DND-41 (cell line): ENCODE data around the gene PHIP.
"Not testable (repeated sequence)": the region's sequence is repeated elsewhere in the genome, so short reads cannot be mapped to it uniquely, and the experiment has no call there.

Source experiments
- ATAC-seq: fragments of 200-7000 bp; cut with Tn5 transposase; 3 replicates; pipeline ENCODE4 v1.9.1; 2021; ENCODE audit warnings: low read depth; ENCODE audit not compliant: insufficient read depth
- DNase-seq: peaks from one replicate; pipeline ENCODE4 v3.0.0-alpha.2; 2020
- H2AFZ ChIP-seq: 2 replicates; pipeline ENCODE4 v1.6.0; 2012; ENCODE audit warnings: low read depth, low read length
- H3K27ac ChIP-seq: 2 replicates; pipeline ENCODE4 v1.5.1; 2012; ENCODE audit warnings: low read length, inconsistent platforms
- H3K27me3 ChIP-seq: fragments of 200-600 bp; sonication (generic); 2 replicates; pipeline ENCODE4 v1.6.0; 2012; ENCODE audit warnings: low read length, mild to moderate bottlenecking, inconsistent platforms; ENCODE audit not compliant: insufficient read depth, poor library complexity
- H3K36me3 ChIP-seq: 2 replicates; pipeline ENCODE4 v1.5.1; 2012; ENCODE audit warnings: low read length, inconsistent platforms; ENCODE audit not compliant: insufficient read depth
- H3K4me1 ChIP-seq: 2 replicates; pipeline ENCODE4 v1.5.1; 2012; ENCODE audit warnings: mild to moderate bottlenecking, low read length; ENCODE audit not compliant: insufficient read depth
- H3K4me2 ChIP-seq: 2 replicates; pipeline ENCODE4 v1.6.0; 2012; ENCODE audit warnings: mild to moderate bottlenecking, moderate library complexity, low read length, inconsistent platforms; ENCODE audit not compliant: insufficient read depth
- H3K4me3 ChIP-seq, 2 experiments: fragments of 200-600 bp in 1 of 2; shearing (Covaris generic) in 1 of 2; 2 replicates each; pipeline ENCODE4 v1.5.1; 2012 to 2016; ENCODE audit warnings: inconsistent platforms in 2 of 2, low read length in 2 of 2, mild to moderate bottlenecking in 2 of 2, low read depth in 1 of 2, moderate library complexity in 1 of 2
- H3K79me2 ChIP-seq: 2 replicates; pipeline ENCODE4 v1.6.0; 2012; ENCODE audit warnings: low read length, inconsistent platforms; ENCODE audit not compliant: insufficient read depth
- H3K9ac ChIP-seq: 2 replicates; pipeline ENCODE4 v1.6.0; 2012; ENCODE audit warnings: low read depth, mild to moderate bottlenecking, inconsistent platforms, low read length, moderate library complexity
- H3K9me3 ChIP-seq: 2 replicates; pipeline ENCODE4 v1.5.1; 2012; ENCODE audit warnings: low read length, moderate library complexity, mild to moderate bottlenecking, inconsistent platforms; ENCODE audit not compliant: insufficient read depth, severe bottlenecking
- H4K20me1 ChIP-seq: 2 replicates; pipeline ENCODE4 v1.6.0; 2012; ENCODE audit warnings: low read length; ENCODE audit not compliant: insufficient read depth
- CTCF ChIP-seq: IDR thresholded peaks from 2 replicates; pipeline ENCODE4 v1.5.1; 2012; ENCODE audit warnings: borderline replicate concordance, low read length, moderate library complexity, mild to moderate bottlenecking; ENCODE audit not compliant: poor library complexity, severe bottlenecking; ENCODE audit errors: extremely low read depth
- EZH2 ChIP-seq: IDR thresholded peaks from 3 replicates; pipeline ENCODE4 v1.6.1; 2012; ENCODE audit warnings: borderline replicate concordance, low read depth, mild to moderate bottlenecking, moderate library complexity, low read length, inconsistent platforms; ENCODE audit not compliant: severe bottlenecking

Gene PHIP

GRCh38 chr6:78896227-78896626 is 181.8 kb downstream of the PHIP start:
- Histone ChIP-seq H3K9me3 (no peaks in the 10 kb centered on the region), H4K20me1 (no peaks in the 10 kb centered on the region), H3K27me3 (no peaks in the 10 kb centered on the region), H3K4me2 (no peak overlapping the region), H3K9ac (no peak overlapping the region), H3K4me1 (no peaks in the 10 kb centered on the region), H3K79me2 (no peaks in the 10 kb centered on the region), H2AFZ (no peak overlapping the region), H3K27ac (no peak overlapping the region), H3K36me3 (peaks cover 13% of the 10 kb centered on the region), H3K4me3 (no peak overlapping the region)
- no peak for ATAC-seq
- DNase-seq: no peak
- TF ChIP-seq EZH2 (no peak), CTCF (no peak)

- H3K4me1 ChIP-seq, H3K4me3 ChIP-seq, DNase-seq, H3K27ac ChIP-seq, H4K20me1 ChIP-seq, H3K79me2 ChIP-seq, H3K27me3 ChIP-seq, H3K4me2 ChIP-seq, ATAC-seq, H2AFZ ChIP-seq, H3K36me3 ChIP-seq, H3K9ac ChIP-seq, H3K9me3 ChIP-seq: not testable (repeated sequence)
Measured at GRCh38 chr6:78889901-78890300, 188.2 kb downstream of the PHIP start.
